ENCODE data around the gene HDAC9. TPM values are rescaled to one million over a fixed set of nuclear protein-coding genes. Genes with fewer than 3 reads are reported as not detected.
"Not testable (repeated sequence)": the region's sequence is repeated elsewhere in the genome, so short reads cannot be mapped to it uniquely, and the experiment has no call there.

Gene HDAC9
- total RNA-seq, 1 experiment from 2014 or later = 79.1 TPM

DNA sequence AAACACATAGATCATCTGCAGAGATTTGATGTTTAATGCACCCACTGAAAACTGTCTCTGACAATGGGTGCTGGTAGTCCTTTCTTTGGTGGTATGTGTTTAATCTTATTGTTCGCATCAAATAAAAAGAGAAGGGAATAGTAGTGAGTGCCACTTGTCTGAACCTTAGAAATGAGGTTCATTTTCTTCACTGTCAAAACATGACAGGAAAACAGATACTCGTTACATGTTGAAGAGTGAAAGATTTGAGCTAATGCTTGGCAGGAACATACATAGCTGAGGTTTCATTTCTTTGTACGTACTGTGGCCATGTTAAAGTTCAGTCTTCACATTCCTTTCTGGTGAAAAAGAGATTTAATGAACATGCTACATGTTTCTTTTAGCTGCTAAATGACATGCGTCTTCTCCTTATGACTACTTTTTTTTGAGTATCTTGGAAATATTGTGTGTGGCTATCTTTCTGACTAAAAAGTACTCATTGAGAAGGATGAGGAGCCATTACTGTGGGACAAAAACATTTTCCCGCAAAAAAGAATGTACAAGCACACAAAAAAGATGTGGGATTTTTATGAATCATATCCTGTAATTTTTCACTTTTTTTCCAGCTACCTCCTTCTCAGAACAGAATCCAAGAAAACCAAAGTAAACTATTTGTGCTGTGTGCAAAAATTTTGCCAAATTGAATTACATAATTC lies 513.8 kb downstream of the HDAC9 start:
- Histone ChIP-seq H3K9me3 (replicated peaks) (no peaks in the 10 kb centered on the region), H3K4me1 (replicated peaks) (peaks cover 7% of the 10 kb centered on the region; the same call in 1 of the 2 replicates), H3K27ac (no peak overlapping the region), H3K27me3 (replicated peaks) (no peaks in the 10 kb centered on the region), H3K36me3 (no peaks in the 10 kb centered on the region), H3K4me3 (no peak overlapping the region)
- DNase-seq (ENCODE audit: low read depth in 1 of 2, low spot score in 2 of 2) = no peak

GRCh38 chr7:19009936-19010280 lies 514.4 kb downstream of the HDAC9 start:
- H3K4me1 ChIP-seq (replicated peaks) = peaks cover 7% of the 10 kb centered on the region; the same call in 1 of the 2 replicates
- no peaks in the 10 kb centered on the region for H3K9me3 ChIP-seq (replicated peaks)
- H3K27me3 ChIP-seq (replicated peaks) = no peaks in the 10 kb centered on the region
- H3K27ac ChIP-seq = no peak overlapping the region
- no peak overlapping the region for H3K4me3 ChIP-seq
- no peaks in the 10 kb centered on the region for H3K36me3 ChIP-seq
- DNase-seq (ENCODE audit: low read depth in 1 of 2, low spot score in 2 of 2) = no peak

DNA sequence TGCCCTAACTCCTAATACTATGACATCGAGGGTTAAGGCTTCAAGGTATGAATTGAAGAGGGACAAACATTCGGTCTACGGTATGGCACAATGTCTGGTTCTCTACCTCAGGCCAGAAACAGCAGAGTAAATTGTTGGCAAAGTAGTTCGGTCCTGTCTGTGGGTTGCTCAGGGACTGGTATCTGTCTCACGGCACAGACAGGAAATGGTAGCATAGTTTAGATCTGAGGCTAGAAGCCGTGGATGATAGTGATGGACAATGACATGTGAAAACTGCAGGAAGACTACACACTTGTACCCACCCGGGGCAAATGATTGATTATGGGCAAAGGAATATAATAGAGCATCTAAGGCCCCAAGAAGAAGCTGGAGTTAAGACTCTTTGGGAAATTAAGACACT lies 515.7 kb downstream of the HDAC9 start:
- Histone ChIP-seq H3K4me3 (no peak overlapping the region), H3K27me3 (replicated peaks) (no peaks in the 10 kb centered on the region), H3K9me3 (replicated peaks) (no peaks in the 10 kb centered on the region), H3K27ac (no peak overlapping the region), H3K4me1 (replicated peaks) (peaks cover 7% of the 10 kb centered on the region; the same call in 1 of the 2 replicates), H3K36me3 (no peaks in the 10 kb centered on the region)
- DNase-seq (ENCODE audit: low read depth in 1 of 2, low spot score in 2 of 2) = no peak

- no peaks in the 10 kb centered on the region for H3K27me3 ChIP-seq (replicated peaks)
- H3K9me3 ChIP-seq (replicated peaks) = 0 out of 2 replicates have a peak, but pooled peaks cover 3% of the 10 kb centered on the region
- DNase-seq (ENCODE audit: low read depth in 1 of 2, low spot score in 2 of 2) = no peak
- no peaks in the 10 kb centered on the region for H3K36me3 ChIP-seq
- H3K4me3 ChIP-seq = no peak overlapping the region
- no peaks in the 10 kb centered on the region for H3K4me1 ChIP-seq (replicated peaks)
- H3K27ac ChIP-seq = no peak overlapping the region
Observed at GRCh38 chr7:19015098-19015497, 519.5 kb downstream of the HDAC9 start.

DNA sequence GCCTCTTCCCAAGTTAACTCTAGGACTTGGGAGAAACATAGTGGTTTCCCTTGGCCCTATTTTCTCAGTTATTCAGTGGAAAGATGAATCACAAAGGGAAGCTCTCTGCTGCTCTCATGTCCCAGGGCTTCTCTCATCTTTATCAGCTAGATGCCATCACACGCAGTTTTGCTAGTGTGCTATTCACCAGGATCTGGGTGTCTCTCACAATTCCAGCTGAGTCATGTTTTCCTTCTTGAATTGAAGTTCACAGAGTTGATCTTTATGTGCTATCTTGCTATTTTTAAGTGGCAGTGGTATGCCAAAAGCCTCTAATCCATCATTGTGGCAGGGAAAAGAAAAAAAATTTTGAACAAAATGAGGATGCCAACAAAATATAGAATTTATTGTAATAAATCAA lies 520.6 kb downstream of the HDAC9 start:
- no peak for DNase-seq (ENCODE audit: low read depth in 1 of 2, low spot score in 2 of 2)
- H3K4me3 ChIP-seq = no peak overlapping the region
- H3K36me3 ChIP-seq = no peaks in the 10 kb centered on the region
- H3K4me1 ChIP-seq (replicated peaks) = peaks cover 8% of the 10 kb centered on the region
- H3K27ac ChIP-seq = no peak overlapping the region
- H3K9me3 ChIP-seq (replicated peaks) = 0 out of 2 replicates have a peak, but pooled peaks cover 3% of the 10 kb centered on the region
- no peaks in the 10 kb centered on the region for H3K27me3 ChIP-seq (replicated peaks)

- no peak for DNase-seq (ENCODE audit: low read depth in 1 of 2, low spot score in 2 of 2)
- H3K27ac ChIP-seq = no peak overlapping the region
- peaks cover 8% of the 10 kb centered on the region for H3K4me1 ChIP-seq (replicated peaks)
- no peaks in the 10 kb centered on the region for H3K27me3 ChIP-seq (replicated peaks)
- H3K36me3 ChIP-seq = no peaks in the 10 kb centered on the region
- 0 out of 2 replicates have a peak, but pooled peaks cover 3% of the 10 kb centered on the region for H3K9me3 ChIP-seq (replicated peaks)
- H3K4me3 ChIP-seq = no peak overlapping the region
Observed at GRCh38 chr7:19017374-19017773, 521.8 kb downstream of the HDAC9 start.

- Histone ChIP-seq H3K4me1 (replicated peaks) (peaks cover 20% of the 10 kb centered on the region), H3K27ac (no peak overlapping the region), H3K9me3 (replicated peaks) (0 out of 2 replicates have a peak, but pooled peaks cover 3% of the 10 kb centered on the region), H3K4me3 (no peak overlapping the region), H3K36me3 (no peaks in the 10 kb centered on the region), H3K27me3 (replicated peaks) (no peaks in the 10 kb centered on the region)
- DNase-seq (ENCODE audit: low read depth in 1 of 2, low spot score in 2 of 2) = no peak
Observed at GRCh38 chr7:19020062-19020461, 524.5 kb downstream of the HDAC9 start.

DNA sequence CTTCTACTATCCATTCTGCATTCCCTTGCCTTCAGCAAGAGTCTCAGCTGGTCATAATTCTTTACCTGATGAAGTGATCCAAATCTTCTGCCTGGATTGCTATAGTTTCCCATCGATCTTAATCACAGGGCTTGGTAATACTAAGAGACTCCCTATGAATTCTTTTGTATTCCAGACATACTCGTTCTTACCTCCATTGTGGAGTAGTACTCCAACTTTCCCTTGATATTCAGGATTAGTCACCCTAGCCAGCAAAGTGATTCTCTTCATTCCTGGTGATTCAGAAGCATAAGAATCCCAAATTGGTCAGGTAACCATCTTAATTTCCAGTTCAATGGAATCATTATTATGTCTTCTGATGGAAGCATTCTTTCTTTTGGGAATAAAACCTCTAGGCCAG lies 525.2 kb downstream of the HDAC9 start:
- DNase-seq (ENCODE audit: low read depth in 1 of 2, low spot score in 2 of 2) = no peak
- no peak overlapping the region for H3K27ac ChIP-seq

DNA sequence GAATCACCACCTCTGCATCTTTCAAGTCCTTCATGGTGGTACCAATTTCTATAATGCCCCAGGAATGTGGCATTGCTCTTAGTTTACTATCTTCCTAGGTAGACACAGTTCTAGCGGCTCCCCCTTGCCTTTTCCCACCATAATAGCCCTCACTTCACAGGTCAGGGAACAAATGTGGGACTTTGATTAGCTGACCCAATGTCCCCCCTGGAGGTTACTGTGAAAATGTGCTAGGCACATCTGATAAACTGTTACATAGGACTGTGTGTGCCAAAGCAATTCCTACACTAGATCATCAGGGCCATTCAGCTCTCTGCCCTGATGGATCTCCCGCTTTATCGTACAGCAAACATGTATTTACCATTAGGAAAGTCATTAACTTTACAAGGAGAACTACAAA lies 527.9 kb downstream of the HDAC9 start:
- no peak for DNase-seq (ENCODE audit: low read depth in 1 of 2, low spot score in 2 of 2)
- Histone ChIP-seq H3K27ac (no peak overlapping the region), H3K9me3 (replicated peaks) (no peaks in the 10 kb centered on the region), H3K4me1 (replicated peaks) (peaks cover 20% of the 10 kb centered on the region), H3K27me3 (replicated peaks) (no peaks in the 10 kb centered on the region), H3K36me3 (no peaks in the 10 kb centered on the region), H3K4me3 (no peak overlapping the region)

More for the DNA sequence above, 525.2 kb downstream of the HDAC9 start:
- H3K9me3 ChIP-seq (replicated peaks) = 0 out of 2 replicates have a peak, but pooled peaks cover 3% of the 10 kb centered on the region
- H3K4me3 ChIP-seq = no peak overlapping the region
- peaks cover 20% of the 10 kb centered on the region for H3K4me1 ChIP-seq (replicated peaks)
- H3K27me3 ChIP-seq (replicated peaks) = no peaks in the 10 kb centered on the region
- H3K36me3 ChIP-seq = no peaks in the 10 kb centered on the region

GRCh38 chr7:19024261-19024660 lies 528.7 kb downstream of the HDAC9 start:
- H3K36me3 ChIP-seq = no peaks in the 10 kb centered on the region
- H3K4me1 ChIP-seq (replicated peaks) = peaks cover 20% of the 10 kb centered on the region
- H3K4me3 ChIP-seq = no peak overlapping the region
- H3K27ac ChIP-seq = peak overlapping the region; percentile 7; the same call in 1 of the 2 replicates
- no peaks in the 10 kb centered on the region for H3K9me3 ChIP-seq (replicated peaks)
- H3K27me3 ChIP-seq (replicated peaks) = no peaks in the 10 kb centered on the region
- peak in 1 of 2 experiments; percentile 42 for DNase-seq (ENCODE audit: low read depth in 1 of 2, low spot score in 2 of 2)

DNA sequence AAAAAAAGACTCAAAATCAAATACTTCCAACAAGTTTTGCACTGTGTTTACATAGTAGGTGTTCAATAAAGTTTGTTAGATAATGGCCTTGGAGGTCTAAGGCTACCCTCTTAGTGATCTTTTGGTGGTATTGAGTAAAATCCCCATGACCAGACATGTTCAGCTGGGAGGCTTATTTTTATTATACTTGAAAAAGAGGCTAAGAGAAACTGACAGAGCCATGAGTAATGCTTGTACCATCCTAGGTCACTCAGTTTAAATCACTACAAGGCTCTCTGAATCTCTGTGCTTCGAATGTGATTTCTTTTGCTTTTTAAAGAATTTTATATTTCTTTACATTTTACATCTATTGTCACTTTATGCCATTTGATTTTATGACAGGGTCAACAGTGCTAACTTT lies 531.3 kb downstream of the HDAC9 start:
- no peaks in the 10 kb centered on the region for H3K27me3 ChIP-seq (replicated peaks)
- no peaks in the 10 kb centered on the region for H3K36me3 ChIP-seq
- H3K9me3 ChIP-seq (replicated peaks) = no peaks in the 10 kb centered on the region
- H3K4me1 ChIP-seq (replicated peaks) = peaks cover 12% of the 10 kb centered on the region
- 0 out of 2 replicates have a peak overlapping the region, but pooled peaks have one; percentile 5 for H3K27ac ChIP-seq
- DNase-seq (ENCODE audit: low read depth in 1 of 2, low spot score in 2 of 2) = no peak
- H3K4me3 ChIP-seq = no peak overlapping the region

DNA sequence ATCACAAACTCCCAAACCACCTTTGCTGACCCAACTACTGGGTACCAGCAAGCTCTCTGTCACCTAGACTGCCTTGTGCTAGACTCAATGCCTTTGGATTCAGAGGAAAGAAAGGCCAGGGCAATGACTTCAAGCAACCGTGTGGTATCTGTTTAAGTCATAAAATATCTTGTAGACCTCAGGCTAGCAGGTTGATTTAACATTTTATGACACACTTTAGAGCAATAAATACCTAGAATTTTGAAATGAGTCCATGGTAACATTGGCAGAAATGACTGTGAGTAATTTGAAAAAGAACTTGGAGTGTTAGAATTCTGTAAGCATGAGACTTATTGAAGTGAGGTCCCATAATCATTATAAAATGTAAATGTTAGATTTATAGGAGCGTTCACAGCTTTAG lies 534.7 kb downstream of the HDAC9 start:
- Histone ChIP-seq H3K9me3 (replicated peaks) (no peaks in the 10 kb centered on the region), H3K27ac (no peak overlapping the region), H3K36me3 (no peaks in the 10 kb centered on the region), H3K27me3 (replicated peaks) (no peaks in the 10 kb centered on the region), H3K4me3 (no peak overlapping the region), H3K4me1 (replicated peaks) (no peaks in the 10 kb centered on the region)
- DNase-seq (ENCODE audit: low read depth in 1 of 2, low spot score in 2 of 2) = no peak

GRCh38 chr7:19032942-19033341 lies 537.4 kb downstream of the HDAC9 start:
- not testable (repeated sequence) for H3K4me1 ChIP-seq (replicated peaks); H3K36me3 ChIP-seq; H3K4me3 ChIP-seq; DNase-seq (ENCODE audit: low read depth in 1 of 2, low spot score in 2 of 2); H3K27me3 ChIP-seq (replicated peaks); H3K27ac ChIP-seq; H3K9me3 ChIP-seq (replicated peaks)

DNA sequence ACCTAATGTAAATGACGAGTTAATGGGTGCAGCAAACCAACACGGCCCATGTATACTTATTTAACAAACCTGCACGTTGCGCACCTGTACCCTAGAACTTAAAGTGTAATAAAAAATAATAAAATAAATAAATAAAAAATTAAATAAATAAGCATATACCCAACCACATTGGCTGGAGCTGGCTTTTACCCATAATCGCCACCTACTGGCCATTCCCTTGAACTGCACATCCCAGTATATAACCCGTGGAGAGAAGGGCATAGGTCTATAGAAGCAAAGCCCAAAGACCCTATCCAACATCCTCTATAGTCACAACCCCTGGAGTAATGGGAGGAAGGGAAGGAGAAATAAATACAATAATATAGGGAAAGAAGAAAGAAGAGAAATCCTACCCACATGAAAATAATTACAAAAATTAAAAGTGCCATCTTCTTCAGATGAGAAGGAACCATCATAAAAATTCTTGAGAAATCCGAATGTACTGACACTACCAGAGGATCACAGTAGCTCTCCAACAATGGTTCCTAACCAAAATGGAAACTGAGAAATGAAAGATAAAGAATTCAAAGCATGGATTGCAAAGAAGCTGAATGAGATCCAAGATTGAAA lies 556.3 kb downstream of the HDAC9 start:
- Histone ChIP-seq H3K36me3 (no peaks in the 10 kb centered on the region; the same call in 1 of the 2 replicates), H3K9me3 (replicated peaks) (no peaks in the 10 kb centered on the region), H3K4me3 (no peak overlapping the region), H3K27ac (no peak overlapping the region), H3K4me1 (replicated peaks) (no peaks in the 10 kb centered on the region), H3K27me3 (replicated peaks) (no peaks in the 10 kb centered on the region)
- no peak for DNase-seq (ENCODE audit: low read depth in 1 of 2, low spot score in 2 of 2)
